Neural cell (in vitro differentiated cells): ENCODE data around the gene MYLIP. TPM values are rescaled to one million over a fixed set of nuclear protein-coding genes. Genes with fewer than 3 reads are reported as not detected.

ENCODE experiments used
- H2AFZ ChIP-seq: fragments of 200-600, 300-800 bp; sonication (generic), shearing (Covaris generic); 2 replicates; pipeline ENCODE4 v1.6.0; 2014; ENCODE audit warnings: low read depth, mild to moderate bottlenecking, antibody characterized with exemption, low read length, moderate library complexity
- H3F3A ChIP-seq: fragments of 200-600 bp; shearing (Covaris generic); 2 replicates; pipeline ENCODE4 v1.6.1; 2016; ENCODE audit warnings: mild to moderate bottlenecking, moderate library complexity, mixed read lengths, antibody characterized with exemption, low read length; ENCODE audit not compliant: insufficient read depth, poor library complexity, severe bottlenecking
- H3K27ac ChIP-seq: fragments of 200-600, 300-800 bp; sonication (generic), shearing (Covaris generic); 2 replicates; pipeline ENCODE4 v1.5.1; 2014; ENCODE audit warnings: mild to moderate bottlenecking, low read length, moderate library complexity
- H3K27me3 ChIP-seq: fragments of 300-800, 200-600 bp; sonication (generic), shearing (Covaris generic); 2 replicates; pipeline ENCODE4 v1.6.0; 2014; ENCODE audit warnings: mild to moderate bottlenecking, low read depth, low read length, moderate library complexity; ENCODE audit not compliant: insufficient read depth
- H3K36me3 ChIP-seq: fragments of 300-800, 200-600 bp; sonication (generic), shearing (Covaris generic); 2 replicates; pipeline ENCODE4 v1.5.1; 2014; ENCODE audit warnings: mild to moderate bottlenecking, antibody characterized with exemption, low read length, moderate library complexity; ENCODE audit not compliant: insufficient read depth
- H3K4me2 ChIP-seq: fragments of 300-800, 200-600 bp; sonication (generic), shearing (Covaris generic); 2 replicates; pipeline ENCODE4 v1.6.0; 2014; ENCODE audit warnings: mild to moderate bottlenecking, low read length
- H3K4me3 ChIP-seq: fragments of 300-800, 200-600 bp; sonication (generic), shearing (Covaris generic); 2 replicates; pipeline ENCODE4 v1.5.1; 2014; ENCODE audit warnings: mild to moderate bottlenecking, low read length, moderate library complexity
- H3K79me2 ChIP-seq: fragments of 200-600 bp; shearing (Covaris generic); replicated peaks from 2 replicates; pipeline ENCODE4 v1.6.0; 2014; ENCODE audit warnings: mild to moderate bottlenecking, low read length, moderate library complexity; ENCODE audit not compliant: insufficient read depth
- H3K9ac ChIP-seq: fragments of 300-800, 200-600 bp; sonication (generic), shearing (Covaris generic); 2 replicates; pipeline ENCODE4 v1.6.1; 2016; ENCODE audit warnings: mild to moderate bottlenecking, low read length, mixed read lengths
- H3K9me2 ChIP-seq: fragments of 200-600 bp; shearing (Covaris generic); 2 replicates; pipeline ENCODE4 v1.6.1; 2016; ENCODE audit warnings: mild to moderate bottlenecking, low read length, mixed read lengths; ENCODE audit not compliant: insufficient read depth
- H3K9me3 ChIP-seq: fragments of 200-600, 300-800 bp; sonication (generic), shearing (Covaris generic); 2 replicates; pipeline ENCODE4 v1.6.1; 2016; ENCODE audit warnings: mild to moderate bottlenecking, mixed run types, low read length, moderate library complexity, mixed read lengths
- H4K20me1 ChIP-seq: fragments of 200-600 bp; shearing (Covaris generic); 2 replicates; pipeline ENCODE4 v1.6.1; 2016; ENCODE audit warnings: mild to moderate bottlenecking, mixed run types; ENCODE audit not compliant: insufficient read depth
- CTCF ChIP-seq: fragments of 450-650 bp; IDR thresholded peaks from 2 replicates; pipeline ENCODE4 v1.5.1; 2014; ENCODE audit warnings: antibody characterized with exemption, mild to moderate bottlenecking, moderate library complexity; ENCODE audit not compliant: poor library complexity, severe bottlenecking
- EZH2 ChIP-seq: fragments of 200-600, 300-800 bp; shearing (Covaris generic), sonication (generic); IDR thresholded peaks from 2 replicates; pipeline ENCODE4 v1.6.1; 2014; ENCODE audit warnings: antibody characterized with exemption, low read length, borderline replicate concordance, mild to moderate bottlenecking; ENCODE audit not compliant: insufficient read depth, poor library complexity, severe bottlenecking
- MXI1 ChIP-seq: fragments of 450-650 bp; conservative IDR thresholded peaks from 2 replicates; pipeline ENCODE4 v1.6.1; 2014; ENCODE audit warnings: antibody characterized with exemption, mild to moderate bottlenecking; ENCODE audit not compliant: poor library complexity, severe bottlenecking
- POLR2AphosphoS5 ChIP-seq: IDR thresholded peaks from 2 replicates; pipeline ENCODE4 v1.6.1; 2012
- RAD21 ChIP-seq: fragments of 450-650 bp; conservative IDR thresholded peaks from 2 replicates; pipeline ENCODE4 v1.6.1; 2014; ENCODE audit warnings: antibody characterized with exemption, mild to moderate bottlenecking, moderate library complexity
- REST ChIP-seq: IDR thresholded peaks from 2 replicates; pipeline ENCODE4 v1.6.1; 2012; ENCODE audit warnings: borderline replicate concordance
- SMC3 ChIP-seq: fragments of 450-650 bp; conservative IDR thresholded peaks from 2 replicates; pipeline ENCODE4 v1.6.1; 2014; ENCODE audit warnings: antibody characterized with exemption, mild to moderate bottlenecking, moderate library complexity; ENCODE audit not compliant: poor library complexity
- TAF1 ChIP-seq: IDR thresholded peaks from 2 replicates; pipeline ENCODE4 v1.6.1; 2012; ENCODE audit warnings: low read depth
- polyA plus RNA-seq: library from polyadenylated mRNA; depleted of rRNA; stranded (reverse); fragments of >200 nt; gene quantifications from 2 replicates; pipeline ENCODE4 v1.2.3, GENCODE V29; 2014

The MYLIP gene
- polyA plus RNA-seq, 1 donor from 2014 or later: 8.1 TPM

GRCh38 chr6:16179970-16180431 lies 51.1 kb downstream of the MYLIP start:
- H2AFZ ChIP-seq: no peak overlapping the region
- H3K9me3 ChIP-seq: no peaks in the 10 kb centered on the region
- H3F3A ChIP-seq: no peaks in the 10 kb centered on the region
- no peaks in the 10 kb centered on the region for H4K20me1 ChIP-seq
- no peaks in the 10 kb centered on the region for H3K36me3 ChIP-seq
- H3K27me3 ChIP-seq: no peaks in the 10 kb centered on the region
- no peak overlapping the region for H3K4me3 ChIP-seq
- TF ChIP-seq POLR2AphosphoS5: no peak
- TF ChIP-seq MXI1: no peak
- no peak overlapping the region for H3K4me2 ChIP-seq
- no peaks in the 10 kb centered on the region for H3K9me2 ChIP-seq
- H3K9ac ChIP-seq: no peak overlapping the region
- no peaks in the 10 kb centered on the region for H3K79me2 ChIP-seq
- no peak overlapping the region for H3K27ac ChIP-seq

GRCh38 chr6:16180696-16181438 lies 52.0 kb downstream of the MYLIP start:
- Histone ChIP-seq H3K9ac (no peak overlapping the region), H3K9me2 (no peaks in the 10 kb centered on the region), H3K27me3 (no peaks in the 10 kb centered on the region), H3K9me3 (no peaks in the 10 kb centered on the region), H3K36me3 (no peaks in the 10 kb centered on the region), H3K79me2 (no peaks in the 10 kb centered on the region), H2AFZ (no peak overlapping the region), H3K4me2 (no peak overlapping the region), H3K4me3 (no peak overlapping the region), H4K20me1 (no peaks in the 10 kb centered on the region), H3F3A (no peaks in the 10 kb centered on the region), H3K27ac (no peak overlapping the region)
- TF ChIP-seq TAF1: no peak
- no peak for TF ChIP-seq CTCF
- TF ChIP-seq RAD21: no peak
- no peak for TF ChIP-seq EZH2
- no peak for TF ChIP-seq REST
- no peak for TF ChIP-seq MXI1
- no peak for TF ChIP-seq SMC3
